GM19324 (cell line): ENCODE measurements around the gene IRF2.

Source experiments
- ATAC-seq: cut with Tn5 transposase; IDR thresholded peaks from one replicate; pipeline ENCODE4 v1.9.1; 2021; ENCODE audit warnings: mild to moderate bottlenecking, moderate library complexity; ENCODE audit not compliant: unreplicated experiment, low FRiP score

Gene IRF2

DNA sequence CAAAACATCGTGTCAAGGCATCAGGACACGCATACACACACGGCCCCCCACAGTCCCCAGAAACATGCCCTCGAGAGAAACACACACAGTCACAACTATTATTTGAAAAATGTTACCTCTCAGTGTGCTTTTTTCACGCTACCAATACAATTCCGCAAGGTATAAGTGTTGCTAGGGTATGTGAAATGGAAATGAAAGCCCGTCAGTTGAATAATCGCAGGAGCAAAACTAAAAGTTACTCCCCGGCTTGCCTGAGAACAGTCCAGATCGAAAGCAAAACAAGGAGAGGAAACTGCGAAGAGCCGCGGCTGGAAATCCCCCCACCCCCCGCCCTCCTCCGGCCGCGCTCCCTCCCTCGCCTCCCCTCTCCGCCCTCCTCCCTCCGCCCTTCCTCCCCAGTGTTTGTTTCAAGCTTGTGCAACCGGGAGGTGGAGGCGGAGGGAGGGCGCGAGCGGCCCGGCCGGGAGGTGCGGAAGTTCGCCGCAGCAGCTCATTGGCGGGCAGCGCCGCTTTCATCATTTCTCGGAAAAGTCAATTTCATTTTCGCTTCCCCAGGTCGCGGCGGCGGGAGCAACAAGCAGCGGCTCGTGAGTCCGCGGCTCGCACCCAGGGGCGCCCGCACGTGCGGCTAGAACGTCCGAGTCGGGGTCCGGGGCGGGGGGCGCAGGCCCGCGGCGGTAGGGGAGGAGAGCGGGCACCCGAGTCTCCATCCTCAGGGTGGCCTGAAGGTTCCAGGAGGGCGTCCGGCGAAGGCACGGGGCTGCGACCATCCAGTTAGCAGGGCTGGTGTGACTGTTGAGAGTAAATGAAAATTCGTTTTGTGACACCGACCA, at the start of gene IRF2:
Gene IRF2, minus strand, starts transcription at position 288 of the 833 bp plus-strand sequence. CDS start 45,486 bp downstream, outside the sequence.
- ATAC-seq, result peak; percentile 67

DNA sequence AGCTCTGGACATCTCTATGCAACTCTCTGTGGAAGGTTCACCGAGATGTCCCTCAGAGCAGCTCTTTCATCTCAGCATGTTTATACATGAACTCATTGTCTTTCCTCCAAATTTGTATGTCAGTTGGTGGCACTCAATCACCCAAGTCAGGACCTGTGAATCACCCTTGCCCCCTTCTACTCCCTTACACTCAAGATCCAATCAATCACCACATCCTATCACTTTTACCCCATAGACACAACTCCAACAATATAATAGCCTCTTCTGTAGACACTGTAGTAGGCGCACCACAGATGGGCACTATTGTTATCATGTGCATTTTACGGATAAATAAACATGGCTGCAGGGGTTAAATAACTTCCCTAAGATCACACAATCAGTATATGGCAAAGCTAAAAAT, 41.3 kb upstream of the IRF2 start:
- ATAC-seq, result no peak

DNA sequence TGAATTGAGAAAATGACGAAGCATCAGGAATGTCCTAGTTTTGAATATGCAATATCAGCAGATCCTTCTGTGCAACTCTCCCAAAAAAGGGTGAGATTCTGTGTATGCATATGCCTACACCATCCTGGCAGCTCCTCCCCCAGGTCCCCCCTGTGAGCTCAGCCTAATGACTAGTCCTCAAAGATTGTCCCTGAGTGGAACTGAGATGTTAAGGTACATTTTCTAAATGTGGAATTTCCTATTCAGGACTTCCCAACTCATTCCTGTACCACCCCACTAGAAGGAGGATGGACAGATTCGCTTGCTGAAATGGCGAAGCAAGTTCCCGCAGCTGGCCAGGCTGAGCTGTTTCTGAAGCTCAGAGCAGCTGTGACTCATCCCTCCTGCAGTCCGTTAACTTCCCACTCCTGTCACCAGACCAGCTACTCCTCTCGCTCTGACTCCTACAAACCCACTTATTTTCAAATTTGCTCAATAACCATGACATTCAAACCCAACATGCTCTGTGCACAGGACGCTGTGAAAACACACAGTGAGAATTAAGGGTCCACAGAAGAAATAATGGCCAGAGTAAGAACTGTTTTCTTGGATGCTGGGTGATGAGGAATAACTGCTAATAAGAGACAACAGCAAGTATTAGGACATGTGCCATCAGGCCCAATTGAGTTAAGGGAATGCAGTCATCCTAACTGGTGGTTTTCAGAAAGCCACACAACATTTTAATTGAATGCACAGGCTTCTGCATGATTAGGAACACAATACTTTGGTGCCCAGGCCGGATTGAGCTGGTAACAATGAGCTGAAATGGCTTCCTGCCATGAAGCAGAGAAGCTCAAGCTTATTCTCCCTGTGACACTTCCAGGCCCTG, 40.0 kb upstream of the IRF2 start:
- ATAC-seq, result peak; percentile 91

DNA sequence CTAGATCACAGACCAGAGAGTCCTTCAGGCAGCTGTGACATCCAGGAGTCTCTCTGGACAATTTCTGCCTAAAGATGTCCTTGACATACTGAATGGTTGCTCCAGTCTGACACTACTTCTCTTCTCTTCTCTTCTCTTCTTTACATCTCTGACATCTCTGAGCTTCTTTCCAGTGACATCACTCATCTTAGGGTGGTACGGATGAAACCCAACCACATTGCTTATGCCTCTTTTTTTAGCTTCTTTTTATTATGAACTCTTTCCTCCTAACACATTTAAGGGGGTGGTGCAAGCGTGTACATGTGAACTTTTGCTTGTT, 39.4 kb upstream of the IRF2 start:
- no peak for ATAC-seq

DNA sequence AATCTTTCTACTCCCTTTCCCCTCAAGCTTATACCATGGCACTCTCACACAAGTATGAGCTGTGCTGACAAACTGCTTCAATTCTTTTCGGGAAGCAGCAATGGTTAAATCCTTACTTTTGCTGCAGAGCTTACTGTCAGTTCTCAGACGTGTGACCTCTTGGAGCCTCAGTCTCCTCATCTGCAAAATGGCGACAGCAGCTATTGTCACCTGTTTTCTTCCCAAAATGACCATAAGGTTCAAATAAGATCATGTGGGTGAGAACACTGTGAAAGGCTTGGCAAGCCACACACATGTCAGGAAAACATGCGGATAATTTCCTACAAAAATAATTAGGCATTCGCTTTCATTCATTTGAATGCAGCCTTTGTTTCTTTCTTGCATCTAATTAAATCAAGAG, 36.8 kb upstream of the IRF2 start:
- ATAC-seq, result no peak

DNA sequence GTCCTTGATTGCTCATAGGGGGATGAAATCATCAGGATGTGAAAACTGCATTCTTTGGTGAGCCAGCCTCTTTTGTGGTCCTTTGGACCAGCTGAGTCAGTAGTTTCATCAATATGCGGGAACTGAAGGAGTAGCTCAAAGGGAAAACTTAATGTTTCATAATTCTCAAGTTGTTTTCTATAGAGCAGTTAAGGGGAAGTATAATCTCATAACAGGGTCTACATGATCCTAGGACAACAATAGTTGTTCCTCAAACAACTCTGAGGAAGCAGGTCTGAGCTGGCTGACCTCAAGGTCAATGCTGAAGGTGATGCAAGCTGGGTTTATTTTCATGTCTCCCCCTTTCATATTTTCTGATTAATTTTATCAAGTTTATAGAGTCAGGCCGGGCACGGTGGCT, 36.1 kb upstream of the IRF2 start:
- ATAC-seq, result no peak

DNA sequence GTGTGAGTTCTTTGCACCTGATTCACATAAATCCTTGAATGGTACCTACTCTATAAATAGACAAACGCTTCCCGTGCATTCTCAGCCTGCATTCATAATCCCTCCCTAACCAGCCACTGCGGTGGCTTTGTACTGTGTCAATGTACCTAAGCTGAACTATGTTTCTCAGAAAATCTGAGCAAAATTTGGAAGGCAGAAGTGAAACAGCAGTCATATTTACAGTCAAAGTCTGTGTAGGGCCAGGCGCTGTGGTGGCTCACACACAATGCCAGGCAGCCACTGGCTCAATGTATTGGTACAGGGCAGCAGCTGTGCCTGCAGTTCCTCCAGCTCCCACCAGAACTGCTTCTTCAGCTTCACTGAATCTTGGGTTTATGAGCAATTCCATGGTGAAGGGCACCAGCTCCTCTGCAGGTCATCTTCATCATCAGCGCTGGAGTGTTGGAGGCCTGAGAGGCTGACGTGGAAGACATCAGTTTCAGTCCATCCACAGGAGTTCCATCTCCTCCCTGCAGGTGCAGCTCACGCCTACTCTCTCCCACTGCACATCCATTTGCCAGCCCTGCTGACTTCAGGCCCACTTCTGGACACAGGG, 32.3 kb upstream of the IRF2 start:
- peak; percentile 97 for ATAC-seq

DNA sequence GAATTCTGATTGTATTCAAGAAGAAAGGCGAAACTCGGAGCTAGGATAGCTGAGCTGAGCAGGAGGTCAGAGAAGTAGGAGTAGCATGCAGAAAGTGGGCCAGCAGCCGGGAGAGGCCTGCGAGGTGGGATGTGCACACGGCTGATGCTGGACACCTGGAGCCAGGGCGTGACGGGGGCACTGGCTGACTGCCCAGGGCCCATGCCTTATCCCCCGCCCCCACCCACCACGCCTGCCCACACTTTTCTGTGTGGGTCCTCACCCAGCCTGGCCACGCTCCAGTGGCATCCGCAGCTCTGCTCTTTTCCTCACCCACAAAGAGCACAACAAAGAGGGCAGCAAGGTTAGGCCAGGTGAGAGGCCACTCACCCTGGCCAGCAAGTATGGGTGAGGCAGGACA, 30.0 kb upstream of the IRF2 start:
- ATAC-seq, result no peak

DNA sequence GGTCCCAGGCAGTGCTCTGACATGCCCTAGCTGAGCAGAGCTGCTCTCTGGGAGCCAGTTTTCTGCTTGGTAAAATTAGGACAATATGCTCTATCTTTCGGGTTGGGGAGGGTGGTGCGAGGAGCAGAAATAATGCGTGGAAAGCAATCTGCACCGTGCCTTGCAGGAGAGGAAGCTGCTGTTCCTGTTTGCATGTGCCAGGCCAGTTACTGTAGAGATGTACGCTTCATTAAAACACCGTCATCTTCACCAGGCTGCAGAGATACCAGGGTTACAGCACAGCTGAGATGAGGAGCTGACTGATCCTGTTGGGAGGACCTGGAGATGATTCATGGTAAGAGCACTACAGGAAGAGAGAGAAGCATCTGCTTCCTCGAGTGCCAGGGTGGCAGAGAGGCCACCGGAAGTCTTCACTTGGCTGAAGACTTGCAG, 29.5 kb upstream of the IRF2 start:
- ATAC-seq, result no peak

DNA sequence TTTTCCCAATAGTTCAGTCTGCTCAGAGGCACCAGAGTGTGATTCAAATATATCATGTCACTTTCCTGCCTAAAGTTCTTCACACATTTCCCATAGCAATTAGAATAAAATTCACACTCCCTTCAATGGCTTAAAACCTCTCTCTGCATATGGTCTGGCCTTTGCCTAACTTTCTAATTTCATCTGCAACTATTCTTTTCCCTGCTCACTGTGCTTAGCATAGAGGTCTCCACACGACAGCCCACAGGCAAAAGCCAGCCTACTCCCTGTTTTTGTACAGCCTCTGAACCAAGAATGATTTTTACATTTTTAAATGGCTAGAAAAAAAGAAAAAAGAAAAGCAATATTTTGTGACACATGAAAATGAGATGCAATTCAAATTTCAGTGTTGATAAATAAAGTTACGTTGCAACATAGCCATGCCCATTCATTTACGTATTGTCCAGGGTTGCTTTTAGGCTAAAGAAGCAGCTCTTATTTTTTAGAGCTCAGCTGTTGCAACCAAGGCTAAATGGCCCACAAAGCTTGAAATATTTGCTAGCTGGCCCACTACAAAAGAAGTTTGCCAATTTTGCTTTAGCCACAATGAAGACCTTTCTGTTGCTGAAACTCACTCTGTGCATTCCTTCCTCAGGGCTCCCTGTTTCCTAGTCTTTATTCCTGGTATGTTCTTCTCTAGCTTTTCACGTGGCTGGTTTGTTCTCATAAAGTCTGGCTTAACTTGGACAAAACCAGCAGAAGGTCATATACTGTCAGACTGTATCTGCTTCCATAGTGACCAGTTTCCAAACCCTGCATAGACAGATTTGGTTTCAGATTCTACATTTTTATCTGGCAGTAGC, 26.6 kb upstream of the IRF2 start:
- ATAC-seq, result no peak

DNA sequence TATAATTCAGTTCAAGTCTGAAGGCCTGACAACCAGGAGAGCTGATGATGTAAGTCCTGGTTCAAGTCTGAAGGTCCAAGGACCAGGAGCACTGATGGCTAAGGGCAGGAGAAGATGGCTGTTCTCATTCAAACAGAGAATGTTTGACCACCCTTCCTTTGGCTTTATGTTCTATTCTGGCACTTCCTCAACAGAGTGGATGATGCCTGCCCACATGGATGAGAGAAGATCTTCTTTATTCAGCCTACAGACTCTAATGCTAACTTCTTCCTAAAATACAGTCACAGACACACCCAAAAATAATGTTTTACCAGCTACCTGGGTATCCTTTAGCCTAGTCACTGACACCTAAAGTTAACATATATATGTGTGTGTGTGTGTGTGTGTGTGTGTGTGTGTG, 25.6 kb upstream of the IRF2 start:
- no peak for ATAC-seq

DNA sequence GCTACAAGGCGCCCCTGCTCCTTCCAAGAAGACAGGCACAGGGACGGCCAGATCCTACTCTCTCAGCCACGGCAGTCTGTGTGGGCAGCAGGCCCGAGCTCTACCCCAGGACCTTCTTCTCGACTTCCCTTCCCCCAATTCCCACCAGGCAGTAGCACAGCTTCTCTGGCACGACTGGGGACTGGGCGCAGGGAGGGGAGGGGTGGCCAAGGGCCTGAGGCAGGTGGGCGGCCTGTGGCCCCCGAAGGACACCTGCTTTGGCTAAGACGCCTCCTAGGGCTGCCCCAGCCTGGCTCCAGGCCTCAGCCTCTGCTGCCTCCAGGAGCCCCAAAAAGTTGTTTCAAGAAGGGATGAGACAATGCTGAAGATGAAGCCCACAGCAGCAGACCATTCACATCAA, 24.2 kb upstream of the IRF2 start:
- no peak for ATAC-seq

DNA sequence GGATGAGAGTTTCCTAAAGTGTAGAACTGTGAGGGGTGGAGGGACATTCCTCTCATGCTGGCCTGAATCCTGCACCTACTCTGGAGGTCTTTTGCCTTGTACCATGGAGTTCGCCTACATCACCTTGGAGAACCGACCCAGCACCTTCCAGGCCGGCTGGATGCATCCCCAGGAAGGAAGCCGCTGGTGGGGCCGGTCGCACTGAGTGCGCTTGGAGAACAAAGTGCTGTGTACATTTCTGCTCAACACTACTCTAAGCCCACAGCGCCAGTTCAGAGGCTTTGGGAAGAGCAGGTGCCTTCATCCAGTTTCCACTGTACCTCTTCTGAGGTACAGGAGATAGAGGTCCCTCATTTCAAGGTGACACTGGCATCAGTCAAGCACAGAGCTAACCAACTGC, 15.4 kb upstream of the IRF2 start:
- no peak for ATAC-seq

DNA sequence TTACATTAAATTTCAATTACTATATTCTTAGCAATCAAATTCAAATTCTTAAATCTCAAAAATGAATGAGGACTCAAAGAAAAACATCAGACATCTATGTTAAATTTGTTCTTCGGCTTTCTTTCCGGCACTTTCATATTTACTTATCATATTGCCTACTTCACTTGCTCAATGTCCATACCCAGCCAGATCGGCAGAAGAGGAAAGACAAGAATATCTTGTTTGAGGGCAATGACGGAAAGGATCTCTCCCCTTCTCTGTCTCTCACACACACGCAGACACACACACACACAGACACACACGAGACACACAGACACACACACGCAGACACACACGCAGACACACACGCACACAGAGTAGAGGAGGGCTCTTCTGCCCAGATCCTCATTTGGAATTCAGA, 13.2 kb upstream of the IRF2 start:
- no peak for ATAC-seq

DNA sequence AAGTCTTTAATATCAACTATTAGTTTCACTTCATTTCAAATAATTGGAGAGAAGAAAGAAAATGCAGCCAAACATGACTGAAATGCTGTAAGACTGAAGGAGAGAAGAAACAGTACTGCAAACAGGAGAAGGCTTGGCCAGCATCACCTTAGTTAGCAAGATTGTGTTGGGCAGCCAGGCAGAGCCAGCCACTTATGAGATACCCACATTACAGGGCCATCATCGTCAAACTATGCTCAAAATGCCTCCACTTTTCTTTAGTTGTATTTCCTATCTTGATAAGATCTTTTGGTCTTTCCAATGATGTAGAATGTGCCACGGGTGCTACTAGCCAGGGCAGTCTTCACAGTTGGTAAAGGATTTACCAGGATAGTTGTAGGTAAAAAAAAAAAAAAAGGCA, 10.9 kb upstream of the IRF2 start:
- ATAC-seq, result no peak

DNA sequence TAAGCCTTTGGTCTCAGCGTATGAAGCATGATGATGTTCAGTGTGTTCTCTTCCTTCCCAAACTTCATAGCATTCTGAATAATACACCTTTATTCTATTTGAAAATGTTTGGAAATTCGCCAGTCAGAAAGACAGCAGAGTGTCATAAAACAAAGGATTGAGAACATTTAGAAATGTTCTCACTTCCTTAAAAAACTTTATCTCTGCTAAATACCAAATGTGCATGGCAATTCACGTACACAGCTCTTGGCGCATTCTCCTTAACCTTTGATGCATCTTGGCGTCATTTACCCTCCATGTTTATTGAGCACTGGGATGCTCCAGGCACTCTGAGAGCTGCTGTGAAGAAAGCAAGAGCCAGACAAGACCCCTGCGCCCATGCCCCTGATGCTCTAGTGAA, 7.2 kb upstream of the IRF2 start:
- no peak for ATAC-seq

DNA sequence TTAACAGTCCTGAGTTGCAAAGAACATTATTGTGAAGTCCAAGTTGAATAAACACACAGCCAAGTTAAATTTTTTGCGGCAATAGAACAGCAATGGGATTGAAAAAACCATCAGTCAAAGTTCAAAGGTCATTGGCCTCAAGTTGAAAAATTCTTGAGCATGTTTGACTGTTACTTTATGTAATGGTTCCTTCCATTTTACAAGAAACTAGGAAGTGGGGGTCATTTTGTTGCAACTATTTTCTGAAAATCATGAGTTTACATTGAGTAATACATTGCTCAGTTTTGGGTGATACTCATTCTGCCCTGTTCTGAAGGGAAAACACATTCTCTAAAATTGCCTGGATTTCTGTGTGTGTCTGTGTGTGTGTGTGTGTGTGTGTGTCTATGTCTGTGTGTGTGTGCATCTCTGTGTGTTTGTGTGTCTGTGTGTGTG, 5.2 kb upstream of the IRF2 start:
- no peak for ATAC-seq

DNA sequence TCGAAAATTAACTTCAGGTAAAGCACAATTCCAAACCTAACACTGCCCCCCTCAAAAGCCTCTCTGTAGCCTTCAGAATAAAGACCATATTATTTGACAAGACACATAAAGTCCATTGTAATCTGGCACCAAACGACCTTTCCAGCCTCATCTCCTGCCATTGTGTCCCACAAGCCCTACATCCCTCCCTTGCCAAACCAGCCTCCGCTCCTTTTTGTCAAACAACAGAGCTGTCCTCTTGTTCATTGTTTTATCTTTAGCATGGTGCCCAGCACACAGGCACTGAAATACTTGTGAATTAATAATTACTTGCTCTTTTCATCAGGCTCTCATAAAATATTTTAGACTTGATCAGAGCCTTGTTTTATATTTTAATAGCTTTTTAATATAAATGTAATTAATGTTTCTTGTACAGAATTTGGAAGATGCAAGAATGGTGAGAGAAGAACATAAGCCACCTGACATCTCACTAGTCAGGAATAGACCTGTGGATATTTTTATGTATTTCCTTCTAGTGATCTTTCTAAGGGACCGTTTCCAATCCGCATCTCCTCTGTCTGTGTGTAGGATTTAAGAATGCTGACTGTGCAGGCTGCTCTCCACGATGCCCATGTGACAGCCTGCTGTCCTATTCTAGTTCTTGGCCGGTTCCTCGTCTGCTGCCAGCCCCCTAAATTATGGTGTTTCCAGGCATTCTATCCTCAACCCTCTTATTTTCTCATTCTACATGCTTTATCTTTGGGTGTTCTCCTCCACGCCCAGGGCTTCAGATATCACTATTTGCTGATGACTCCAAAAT, 3.0 kb upstream of the IRF2 start:
- no peak for ATAC-seq

DNA sequence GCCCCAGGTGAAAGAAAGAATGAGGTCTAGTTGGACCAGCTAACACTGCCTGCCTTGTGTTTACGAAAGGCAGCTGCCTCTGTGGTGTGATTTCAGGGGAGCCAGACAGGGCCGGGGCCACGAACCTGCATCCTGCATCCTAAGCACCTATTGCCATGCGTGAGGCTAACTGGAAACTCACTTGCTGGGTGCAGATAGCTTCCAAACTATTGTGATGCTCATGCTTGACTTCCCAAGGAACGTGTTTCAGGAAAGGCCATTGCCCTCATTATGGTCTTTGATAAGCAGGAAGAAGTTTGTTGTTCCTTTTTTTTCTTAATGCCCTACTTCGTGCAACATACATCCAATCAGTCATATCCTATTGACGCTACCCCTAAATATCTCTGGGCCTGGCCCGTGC, 2.3 kb upstream of the IRF2 start:
- no peak for ATAC-seq

DNA sequence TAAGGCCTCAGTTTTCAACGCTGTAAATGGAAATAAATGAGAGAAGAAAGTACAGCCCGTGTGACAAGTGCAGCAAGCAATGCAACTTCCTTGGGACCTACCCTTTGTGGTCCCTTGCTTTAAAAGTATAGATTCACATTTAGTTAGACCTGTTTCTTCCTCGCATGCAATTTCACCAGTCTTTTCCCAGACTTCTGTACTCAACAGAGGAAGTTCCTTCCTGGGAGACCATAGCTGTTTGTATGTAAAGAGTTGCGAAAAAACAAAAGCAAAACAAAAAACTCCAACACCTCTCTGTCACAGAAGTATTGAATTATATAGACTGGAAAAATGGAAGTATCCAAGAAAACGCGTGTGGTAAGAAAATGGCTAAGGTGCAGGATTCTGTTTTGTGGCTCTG, 1.1 kb upstream of the IRF2 start:
- ATAC-seq, result no peak
